Fibroblast of villous mesenchyme (primary cell): ENCODE data around the gene INTS1. TPM values are rescaled to one million over a fixed set of nuclear protein-coding genes. Genes with fewer than 3 reads are reported as not detected.

Experiments
- DNase-seq: peaks from one replicate; pipeline ENCODE4 v3.0.0-alpha.2; 2010; ENCODE audit warnings: low read depth
- H3K4me3 ChIP-seq: 2 replicates; pipeline ENCODE4 v1.5.1; 2011; ENCODE audit warnings: low read depth, mild to moderate bottlenecking, low read length
- total RNA-seq: library from RNA; depleted of rRNA; stranded (reverse); fragments of >200 nt; gene quantifications from 2 replicates; pipeline ENCODE4 v1.2.3, GENCODE V29; 2012
- TF ChIP-seq, protein P1 (sequence below): IDR thresholded peaks from 2 replicates; pipeline ENCODE4 v1.5.1; 2012; ENCODE audit warnings: low read depth, mild to moderate bottlenecking, low read length; ENCODE audit not compliant: insufficient read depth

The INTS1 gene
- total RNA-seq, 1 donor, result 45.3 TPM

DNA sequence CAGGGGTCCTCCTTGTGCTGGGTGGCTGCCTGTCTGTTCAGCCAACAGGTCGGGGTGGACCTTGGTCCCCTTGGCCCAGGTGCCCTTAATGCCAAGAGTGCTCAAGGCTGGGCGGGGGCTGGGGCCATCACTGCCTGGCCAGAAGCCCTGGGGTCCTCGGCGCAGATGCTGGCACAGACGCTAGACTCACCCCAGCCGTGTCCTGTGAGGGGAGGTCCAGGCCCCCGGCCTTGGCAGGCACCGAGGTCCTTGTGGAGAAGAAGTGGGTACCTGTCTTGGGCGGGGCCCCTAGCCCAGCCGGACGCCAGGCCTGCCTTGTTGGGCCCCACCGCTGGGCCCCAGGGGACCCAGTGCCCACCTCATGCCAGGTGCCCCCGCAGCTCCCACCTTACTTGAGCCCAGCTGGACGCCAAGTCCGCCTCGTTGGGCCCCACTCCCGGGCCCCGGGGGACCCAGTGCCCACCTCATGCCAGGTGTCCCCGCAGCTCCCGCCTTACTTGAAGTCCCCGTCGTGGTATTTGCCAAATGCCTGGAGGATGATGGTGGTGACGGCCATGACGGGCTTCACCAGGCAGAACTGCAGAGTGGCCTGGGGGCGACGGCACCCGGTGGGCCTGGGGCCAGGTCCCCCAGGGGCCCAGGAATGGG is 45.3 kb upstream of the INTS1 start:
- TF ChIP-seq, protein P1, sequence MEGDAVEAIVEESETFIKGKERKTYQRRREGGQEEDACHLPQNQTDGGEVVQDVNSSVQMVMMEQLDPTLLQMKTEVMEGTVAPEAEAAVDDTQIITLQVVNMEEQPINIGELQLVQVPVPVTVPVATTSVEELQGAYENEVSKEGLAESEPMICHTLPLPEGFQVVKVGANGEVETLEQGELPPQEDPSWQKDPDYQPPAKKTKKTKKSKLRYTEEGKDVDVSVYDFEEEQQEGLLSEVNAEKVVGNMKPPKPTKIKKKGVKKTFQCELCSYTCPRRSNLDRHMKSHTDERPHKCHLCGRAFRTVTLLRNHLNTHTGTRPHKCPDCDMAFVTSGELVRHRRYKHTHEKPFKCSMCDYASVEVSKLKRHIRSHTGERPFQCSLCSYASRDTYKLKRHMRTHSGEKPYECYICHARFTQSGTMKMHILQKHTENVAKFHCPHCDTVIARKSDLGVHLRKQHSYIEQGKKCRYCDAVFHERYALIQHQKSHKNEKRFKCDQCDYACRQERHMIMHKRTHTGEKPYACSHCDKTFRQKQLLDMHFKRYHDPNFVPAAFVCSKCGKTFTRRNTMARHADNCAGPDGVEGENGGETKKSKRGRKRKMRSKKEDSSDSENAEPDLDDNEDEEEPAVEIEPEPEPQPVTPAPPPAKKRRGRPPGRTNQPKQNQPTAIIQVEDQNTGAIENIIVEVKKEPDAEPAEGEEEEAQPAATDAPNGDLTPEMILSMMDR, result no peak
- H3K4me3 ChIP-seq, result no peak overlapping the region
- no peak for DNase-seq

DNA sequence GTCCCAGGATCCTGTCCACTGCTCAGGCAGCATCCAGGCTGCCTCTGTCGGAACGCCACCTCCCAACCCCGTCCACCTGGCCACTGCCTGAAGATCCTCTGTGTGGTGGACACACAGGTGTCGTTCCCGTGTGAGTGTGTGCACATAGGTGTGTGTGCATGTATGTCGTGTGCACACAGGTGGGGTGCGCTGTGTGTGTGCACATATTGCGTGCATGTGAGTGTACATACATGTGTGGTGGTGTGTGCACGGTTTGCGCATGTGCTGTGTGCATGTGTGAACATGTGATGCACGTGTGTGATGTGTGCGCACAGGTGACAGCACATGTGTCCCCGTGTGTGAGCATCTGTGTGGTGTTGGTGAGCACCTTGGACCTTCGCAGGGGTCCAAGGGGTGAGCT is 44.8 kb upstream of the INTS1 start:
- TF ChIP-seq, protein P1, result no peak
- H3K4me3 ChIP-seq, result no peak overlapping the region
- DNase-seq, result no peak

DNA sequence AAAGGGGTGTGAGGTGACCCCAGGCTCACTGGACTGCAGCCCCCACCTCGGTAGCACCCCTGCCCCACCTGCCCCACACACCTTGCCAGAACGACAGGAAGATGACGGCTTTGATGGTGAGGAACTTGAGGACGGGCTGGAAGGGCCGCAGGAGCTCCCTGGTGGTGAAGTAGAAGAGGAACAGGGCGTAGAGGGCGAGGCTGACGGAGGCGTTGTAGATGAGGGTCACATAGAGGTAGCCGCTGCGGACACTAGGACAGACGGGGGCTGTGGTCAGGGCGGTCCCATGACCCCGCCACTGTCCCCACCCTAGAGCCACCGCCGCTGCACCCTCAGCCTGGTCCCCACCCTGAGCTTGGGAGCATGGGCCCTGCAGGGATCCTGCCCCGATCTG is 44.2 kb upstream of the INTS1 start:
- TF ChIP-seq, protein P1, result no peak
- DNase-seq, result no peak
- H3K4me3 ChIP-seq, result no peak overlapping the region

DNA sequence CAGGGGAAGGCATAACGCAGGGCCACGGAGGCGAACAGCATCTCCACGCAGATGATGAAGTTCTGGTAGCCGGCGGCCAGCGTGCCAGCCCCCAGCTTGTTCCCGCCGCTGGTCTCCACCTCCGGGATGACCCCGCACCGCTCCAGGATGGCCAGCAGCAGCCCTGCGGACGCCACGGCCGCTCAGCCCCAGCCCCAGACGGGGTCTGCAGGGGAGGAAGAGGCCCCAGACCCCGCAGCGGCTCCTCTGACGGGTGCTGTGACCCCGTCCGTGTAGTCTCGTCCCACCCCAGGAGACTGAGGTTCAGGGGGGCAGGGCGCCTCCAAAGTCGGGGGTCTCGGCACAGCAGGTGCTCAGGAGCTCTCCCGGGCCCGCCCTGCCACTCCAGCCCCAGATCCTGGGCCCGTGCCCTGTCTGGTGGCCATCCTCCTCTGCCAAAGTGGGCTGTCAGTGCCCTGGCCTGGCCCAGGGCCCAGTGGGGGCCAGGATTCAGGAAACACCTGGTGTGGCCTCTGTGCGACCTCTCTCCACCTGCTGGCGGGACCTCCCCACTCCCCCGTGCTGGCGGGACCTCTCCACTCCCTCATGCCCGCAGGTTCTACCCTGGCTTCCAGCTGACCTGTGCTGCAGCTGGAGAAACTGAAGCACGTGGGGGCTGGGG is 43.7 kb upstream of the INTS1 start:
- TF ChIP-seq, protein P1, result no peak
- no peak for DNase-seq

DNA sequence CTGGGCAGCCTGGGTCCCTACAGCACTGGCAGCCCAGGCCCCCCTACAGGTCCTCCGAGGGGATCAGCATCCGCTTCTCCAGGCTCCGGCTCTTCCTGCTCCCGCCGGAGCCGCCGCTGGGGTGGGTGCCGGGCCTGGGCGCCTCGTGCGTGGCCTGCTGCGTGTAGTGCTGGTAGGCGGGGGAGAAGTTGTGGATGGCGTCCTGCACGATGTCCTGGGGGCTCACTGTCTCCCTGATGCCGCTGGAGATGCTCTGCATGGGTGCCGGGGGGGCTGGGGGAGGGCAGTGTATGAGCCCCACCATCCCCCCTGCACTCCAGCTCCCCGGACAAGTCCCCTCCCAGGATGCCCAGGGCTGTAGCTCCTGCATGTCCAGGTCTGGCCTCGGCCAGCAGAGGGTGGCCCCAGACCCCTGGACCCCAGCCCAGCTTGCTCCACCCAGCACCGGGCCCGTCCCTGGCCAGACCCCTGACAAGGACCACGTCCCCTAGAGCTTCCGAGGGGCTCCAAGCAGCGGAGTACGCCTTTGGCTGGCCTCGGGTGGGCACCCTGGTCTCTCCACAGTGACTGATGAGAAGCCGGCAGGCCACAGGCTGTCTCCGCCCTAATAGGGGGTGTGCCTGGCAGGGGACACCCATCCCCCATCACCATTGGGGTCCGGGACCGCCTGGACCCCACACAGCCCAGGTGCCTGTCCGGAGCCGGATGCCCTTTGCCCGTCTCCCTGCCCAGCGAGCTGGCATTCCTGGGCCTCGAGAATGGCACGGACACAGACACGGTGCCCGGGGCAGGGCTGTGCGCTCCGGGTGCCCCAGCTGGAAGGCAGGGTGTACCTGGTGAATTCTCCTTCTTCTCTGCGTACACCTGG is 43.0 kb upstream of the INTS1 start:
- TF ChIP-seq, protein P1, result no peak
- no peak for DNase-seq
- H3K4me3 ChIP-seq, result no peak overlapping the region

More for the DNA sequence above, 43.7 kb upstream of the INTS1 start:
- no peak overlapping the region for H3K4me3 ChIP-seq

DNA sequence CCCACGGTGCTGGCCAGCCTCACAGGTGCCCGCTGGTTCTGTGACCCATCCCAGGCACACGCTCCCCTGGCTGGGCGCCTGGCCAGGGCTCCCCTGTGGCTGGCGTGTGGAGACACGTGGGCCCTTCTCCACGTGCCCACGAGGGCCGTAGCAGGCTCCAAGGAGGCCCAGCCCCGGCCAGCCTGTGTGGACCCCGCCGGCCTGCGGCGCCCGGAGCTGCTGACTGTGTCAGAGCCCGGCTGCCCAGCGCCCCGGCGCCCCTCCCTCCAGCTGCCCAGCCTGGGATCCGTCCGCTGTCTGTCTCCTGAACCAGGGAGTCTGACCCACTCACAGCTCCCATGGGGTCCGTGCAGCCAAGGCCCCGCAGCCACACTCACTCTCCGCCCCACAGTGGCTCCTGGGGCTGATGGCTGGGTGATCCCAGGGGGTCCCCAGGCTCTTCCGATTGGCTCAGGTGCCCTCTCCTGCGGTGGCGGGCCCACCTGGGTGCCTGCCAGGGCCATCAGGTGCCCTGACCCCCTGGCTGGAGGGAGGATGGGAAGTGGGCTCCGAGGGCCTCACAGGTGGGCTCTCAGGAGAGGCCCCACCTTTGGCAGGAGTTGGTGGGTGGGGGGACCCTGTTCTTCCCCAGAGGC is 42.2 kb upstream of the INTS1 start:
- no peak overlapping the region for H3K4me3 ChIP-seq
- DNase-seq, result no peak
- TF ChIP-seq, protein P1, result no peak
